Lower leg skin (tissue), 3 donors: Measurements from ENCODE around the gene APBB2.

ENCODE experiments used
- POLR2A ChIP-seq, 2 donors: fragments of 450-650 bp; IDR thresholded peaks; one replicate each; pipeline ENCODE4 v1.6.1; 2016 to 2017; ENCODE audit warnings: antibody characterized with exemption in 2 of 2, mild to moderate bottlenecking in 1 of 2, moderate library complexity in 1 of 2
- TF ChIP-seq, protein P1 (sequence below), 3 donors: fragments of 450-650 bp; IDR thresholded peaks; one replicate each; pipeline ENCODE4 v1.5.1; 2016; ENCODE audit warnings: antibody characterized with exemption in 3 of 3, mild to moderate bottlenecking in 3 of 3, moderate library complexity in 2 of 3

DNA sequence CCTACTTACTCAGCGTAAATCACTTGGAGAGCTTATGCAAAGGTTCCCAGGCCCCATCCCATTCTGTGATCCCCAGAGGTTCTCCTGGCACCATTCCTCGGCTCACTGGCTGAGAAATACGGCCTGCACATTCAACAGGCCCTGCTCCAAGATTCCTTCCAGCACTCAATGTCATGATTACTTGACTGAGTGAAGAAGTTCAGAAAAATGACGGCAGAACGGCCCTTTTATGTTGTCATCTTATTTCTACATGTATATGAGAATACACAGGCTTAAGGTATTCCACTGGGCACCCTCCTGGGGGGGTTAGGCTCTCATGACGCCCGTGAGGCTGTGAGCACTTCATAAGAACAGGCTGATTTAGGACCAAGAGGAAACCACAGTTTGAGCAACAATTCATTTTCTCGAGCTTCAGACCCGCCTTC is 274.0 kb downstream of the APBB2 start:
- TF ChIP-seq, protein P1, sequence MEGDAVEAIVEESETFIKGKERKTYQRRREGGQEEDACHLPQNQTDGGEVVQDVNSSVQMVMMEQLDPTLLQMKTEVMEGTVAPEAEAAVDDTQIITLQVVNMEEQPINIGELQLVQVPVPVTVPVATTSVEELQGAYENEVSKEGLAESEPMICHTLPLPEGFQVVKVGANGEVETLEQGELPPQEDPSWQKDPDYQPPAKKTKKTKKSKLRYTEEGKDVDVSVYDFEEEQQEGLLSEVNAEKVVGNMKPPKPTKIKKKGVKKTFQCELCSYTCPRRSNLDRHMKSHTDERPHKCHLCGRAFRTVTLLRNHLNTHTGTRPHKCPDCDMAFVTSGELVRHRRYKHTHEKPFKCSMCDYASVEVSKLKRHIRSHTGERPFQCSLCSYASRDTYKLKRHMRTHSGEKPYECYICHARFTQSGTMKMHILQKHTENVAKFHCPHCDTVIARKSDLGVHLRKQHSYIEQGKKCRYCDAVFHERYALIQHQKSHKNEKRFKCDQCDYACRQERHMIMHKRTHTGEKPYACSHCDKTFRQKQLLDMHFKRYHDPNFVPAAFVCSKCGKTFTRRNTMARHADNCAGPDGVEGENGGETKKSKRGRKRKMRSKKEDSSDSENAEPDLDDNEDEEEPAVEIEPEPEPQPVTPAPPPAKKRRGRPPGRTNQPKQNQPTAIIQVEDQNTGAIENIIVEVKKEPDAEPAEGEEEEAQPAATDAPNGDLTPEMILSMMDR (IDR thresholded peaks at IDR 0.05), result no peak
- no peak for TF ChIP-seq POLR2A (IDR thresholded peaks at IDR 0.05)
